ENCODE results near the gene CSF1.

GRCh38 chr1:109912214-109912861 lies 1.7 kb downstream of the CSF1 start:
- TF ChIP-seq EZH2 (IDR thresholded peaks at IDR 0.05; ENCODE audit: insufficient read depth, poor library complexity, severe bottlenecking) (no peak), EZH2phosphoT487 (IDR thresholded peaks at IDR 0.05; ENCODE audit: insufficient read depth, low read depth) (no peak)

Data from GM23248 (cell line).